HEK293 (cell line): ENCODE measurements around the gene FLYWCH1.

Experiments used
- CTCF ChIA-PET: fragments of 350-600 bp; formaldehyde crosslinking; extraction: SDS; loops from one replicate; lab custom pipeline; 2021; ENCODE audit warnings: antibody characterized with exemption; lab: Yijun Ruan, JAX
- POLR2A ChIA-PET: fragments of 300-600 bp; formaldehyde crosslinking; extraction: SDS; loops from one replicate; lab custom pipeline; 2020; ENCODE audit warnings: antibody characterized with exemption, inconsistent platforms; lab: Yijun Ruan, JAX
- H3K27ac ChIP-seq: fragments of 200-500 bp; sonication (Bioruptor generic); 2 replicates; pipeline ENCODE4 v1.5.1; 2014; ENCODE audit warnings: low read depth, low read length, control low read depth, inconsistent platforms; ENCODE audit errors: extremely low read depth
- H3K36me3 ChIP-seq, 2 experiments: fragments of 200-500 bp in 1 of 2; sonication (Bioruptor generic) in 1 of 2; 1 replicate in 1 of 2; 2 replicates in 1 of 2; pipeline ENCODE4 v1.5.1; 2014 to 2017; ENCODE audit warnings: inconsistent platforms in 2 of 2, low read length in 2 of 2; ENCODE audit not compliant: control insufficient read depth in 2 of 2, insufficient read depth in 1 of 2
- H3K4me1 ChIP-seq: fragments of 200-500 bp; sonication (Bioruptor generic); 2 replicates; pipeline ENCODE4 v1.5.1; 2014; ENCODE audit warnings: mild to moderate bottlenecking, low read length, inconsistent platforms; ENCODE audit not compliant: control insufficient read depth, insufficient read depth
- H3K4me3 ChIP-seq: 2 replicates; pipeline ENCODE4 v1.5.1; 2011; ENCODE audit warnings: low read depth, mild to moderate bottlenecking, control low read depth, low read length, moderate library complexity
- H3K9me3 ChIP-seq: fragments of 200-500 bp; sonication (Bioruptor generic); 2 replicates; pipeline ENCODE4 v1.5.1; 2014; ENCODE audit warnings: low read depth, low read length, inconsistent platforms; ENCODE audit not compliant: control insufficient read depth, insufficient read depth
- ELK4 ChIP-seq: IDR thresholded peaks from 2 replicates; pipeline ENCODE4 v1.6.1; 2011; ENCODE audit warnings: mild to moderate bottlenecking, low read depth, low read length, borderline replicate concordance
- GLIS1 ChIP-seq: fragments of 450-650 bp; formaldehyde crosslinking; IDR thresholded peaks from 2 replicates; pipeline ENCODE4 v1.5.1; 2016; ENCODE audit warnings: missing biosample characterization, missing genetic modification characterization
- KLF8 ChIP-seq: fragments of 450-650 bp; formaldehyde crosslinking; IDR thresholded peaks from 2 replicates; pipeline ENCODE4 v1.5.1; 2016; ENCODE audit warnings: missing biosample characterization, missing genetic modification characterization
- OVOL3 ChIP-seq: fragments of 450-650 bp; formaldehyde crosslinking; IDR thresholded peaks from 2 replicates; pipeline ENCODE4 v1.5.1; 2016; ENCODE audit warnings: missing biosample characterization, missing genetic modification characterization
- SP2 ChIP-seq: fragments of 450-650 bp; formaldehyde crosslinking; IDR thresholded peaks from 2 replicates; pipeline ENCODE4 v1.5.1; 2016; ENCODE audit warnings: missing biosample characterization, missing genetic modification characterization
- TCF7L2 ChIP-seq: IDR thresholded peaks from 2 replicates; pipeline ENCODE4 v1.6.1; 2011; ENCODE audit warnings: low read depth, mild to moderate bottlenecking, inconsistent platforms, low read length, moderate library complexity, borderline replicate concordance
- ZBTB21 ChIP-seq: fragments of 450-650 bp; formaldehyde crosslinking; IDR thresholded peaks from 2 replicates; pipeline ENCODE4 v1.5.1; 2017; ENCODE audit warnings: missing biosample characterization, missing genetic modification characterization
- ZFHX2 ChIP-seq: fragments of 450-650 bp; formaldehyde crosslinking; conservative IDR thresholded peaks from 2 replicates; pipeline ENCODE4 v1.5.1; 2016; ENCODE audit warnings: missing biosample characterization, missing genetic modification characterization
- ZNF132 ChIP-seq: fragments of 450-650 bp; formaldehyde crosslinking; IDR thresholded peaks from 2 replicates; pipeline ENCODE4 v1.5.1; 2017; ENCODE audit warnings: missing biosample characterization, missing genetic modification characterization, borderline replicate concordance
- ZNF175 ChIP-seq: fragments of 450-650 bp; formaldehyde crosslinking; IDR thresholded peaks from 2 replicates; pipeline ENCODE4 v1.5.1; 2016; ENCODE audit warnings: missing biosample characterization, missing genetic modification characterization
- ZNF19 ChIP-seq: fragments of 450-650 bp; formaldehyde crosslinking; IDR thresholded peaks from 2 replicates; pipeline ENCODE4; 2016; ENCODE audit warnings: missing biosample characterization, missing genetic modification characterization, low read depth
- ZNF23 ChIP-seq: fragments of 450-650 bp; formaldehyde crosslinking; IDR thresholded peaks from 2 replicates; pipeline ENCODE4 v1.5.1; 2016; ENCODE audit warnings: missing biosample characterization, missing genetic modification characterization, borderline replicate concordance
- ZNF335 ChIP-seq: fragments of 450-650 bp; formaldehyde crosslinking; conservative IDR thresholded peaks from 2 replicates; pipeline ENCODE4 v1.5.1; 2016; ENCODE audit warnings: missing biosample characterization, missing genetic modification characterization
- ZNF362 ChIP-seq: fragments of 450-650 bp; formaldehyde crosslinking; IDR thresholded peaks from 2 replicates; pipeline ENCODE4 v1.5.1; 2016; ENCODE audit warnings: missing biosample characterization, missing genetic modification characterization
- ZNF391 ChIP-seq: fragments of 450-650 bp; formaldehyde crosslinking; IDR thresholded peaks from 2 replicates; pipeline ENCODE4 v1.5.1; 2016; ENCODE audit warnings: low read depth, missing biosample characterization, missing genetic modification characterization, borderline replicate concordance
- ZNF530 ChIP-seq: fragments of 450-650 bp; formaldehyde crosslinking; IDR thresholded peaks from 2 replicates; pipeline ENCODE4 v1.5.1; 2016; ENCODE audit warnings: low read depth, missing biosample characterization, missing genetic modification characterization
- ZNF544 ChIP-seq: fragments of 450-650 bp; formaldehyde crosslinking; IDR thresholded peaks from 2 replicates; pipeline ENCODE4 v1.5.0; 2017; ENCODE audit warnings: missing biosample characterization, missing genetic modification characterization
- ZNF548 ChIP-seq: fragments of 450-650 bp; formaldehyde crosslinking; IDR thresholded peaks from 2 replicates; pipeline ENCODE4 v1.5.1; 2016; ENCODE audit warnings: missing biosample characterization, missing genetic modification characterization
- ZNF549 ChIP-seq: fragments of 450-650 bp; IDR thresholded peaks from 2 replicates; pipeline ENCODE4 v1.5.1; 2018; ENCODE audit warnings: missing biosample characterization, missing genetic modification characterization, mild to moderate bottlenecking, inconsistent platforms, moderate library complexity
- ZNF585B ChIP-seq: fragments of 450-650 bp; formaldehyde crosslinking; IDR thresholded peaks from 2 replicates; pipeline ENCODE4 v1.5.1; 2016; ENCODE audit warnings: missing biosample characterization, missing genetic modification characterization
- ZNF600 ChIP-seq: fragments of 450-650 bp; formaldehyde crosslinking; IDR thresholded peaks from 2 replicates; pipeline ENCODE4 v1.5.1; 2016; ENCODE audit warnings: missing biosample characterization, missing genetic modification characterization
- ZNF610 ChIP-seq: fragments of 450-650 bp; formaldehyde crosslinking; IDR thresholded peaks from 2 replicates; pipeline ENCODE4 v1.5.1; 2016; ENCODE audit warnings: missing biosample characterization, missing genetic modification characterization, borderline replicate concordance
- ZNF626 ChIP-seq: fragments of 450-650 bp; sonication (Bioruptor Pico); formaldehyde crosslinking; IDR thresholded peaks from 2 replicates; pipeline ENCODE4 v1.5.1; 2018; ENCODE audit warnings: missing biosample characterization, missing genetic modification characterization, inconsistent platforms
- ZNF677 ChIP-seq: fragments of 450-650 bp; IDR thresholded peaks from 2 replicates; pipeline ENCODE4 v1.5.0; 2018; ENCODE audit warnings: missing biosample characterization, mild to moderate bottlenecking, missing genetic modification characterization, moderate library complexity
- ZNF777 ChIP-seq: fragments of 450-650 bp; formaldehyde crosslinking; IDR thresholded peaks from 2 replicates; pipeline ENCODE4 v1.5.1; 2017; ENCODE audit warnings: missing biosample characterization, missing genetic modification characterization, borderline replicate concordance
- ZSCAN16 ChIP-seq: fragments of 450-650 bp; formaldehyde crosslinking; IDR thresholded peaks from 2 replicates; pipeline ENCODE4 v1.5.1; 2016; ENCODE audit warnings: missing biosample characterization, missing genetic modification characterization
- ZXDB ChIP-seq: fragments of 450-650 bp; formaldehyde crosslinking; IDR thresholded peaks from 2 replicates; pipeline ENCODE4 v1.5.1; 2016; ENCODE audit warnings: missing biosample characterization, missing genetic modification characterization

The FLYWCH1 gene

GRCh38 chr16:2934450-2934849, 22.7 kb downstream of the FLYWCH1 start:
- POLR2A ChIA-PET = no interaction called here
- H3K4me1 ChIP-seq = no peaks in the 10 kb centered on the region
- H3K27ac ChIP-seq = no peak overlapping the region
- peaks cover 4 to 77% of the 10 kb centered on the region in 2 experiments; a peak in 2 of 3 replicates for H3K36me3 ChIP-seq
- CTCF ChIA-PET = interaction anchor here (0.6 to 1.1 kb wide), 2 partner anchors 15 to 738 kb away, joined by 3 to 4 read pairs; no protein-coding TSS in a partner anchor
- TF ChIP-seq TCF7L2 = no peak
- peak; percentile 72 for TF ChIP-seq ZNF600 (tag by site-specific recombination)
- H3K9me3 ChIP-seq = no peaks in the 10 kb centered on the region
- no peak overlapping the region for H3K4me3 ChIP-seq

GRCh38 chr16:2936436-2937011, 24.8 kb downstream of the FLYWCH1 start:
- H3K4me3 ChIP-seq = no peak overlapping the region
- no peak for TF ChIP-seq ZNF530 (tag by site-specific recombination)
- no peak for TF ChIP-seq ZNF677
- TF ChIP-seq OVOL3 = no peak
- no peak for TF ChIP-seq ZNF391 (tag by site-specific recombination)
- no peak for TF ChIP-seq ZNF549 (tag by site-specific recombination)
- no peak for TF ChIP-seq ZNF175 (tag by site-specific recombination)
- TF ChIP-seq TCF7L2 = no peak
- TF ChIP-seq ZSCAN16 (tag by site-specific recombination) = no peak
- no peak for TF ChIP-seq ZNF23
- TF ChIP-seq ZNF362 (tag by site-specific recombination) = no peak
- TF ChIP-seq ZXDB (tag by site-specific recombination) = no peak
- TF ChIP-seq KLF8 (tag by site-specific recombination) = no peak
- TF ChIP-seq ZNF610 (tag by site-specific recombination) = no peak
- no peak for TF ChIP-seq ZNF544
- no peak for TF ChIP-seq ZNF548 (tag by site-specific recombination)
- no peak overlapping the region for H3K27ac ChIP-seq
- H3K4me1 ChIP-seq = no peaks in the 10 kb centered on the region
- H3K9me3 ChIP-seq = no peaks in the 10 kb centered on the region
- POLR2A ChIA-PET = no interaction called here
- CTCF ChIA-PET = interaction anchor here (0.7 kb wide), 1 partner anchor 18 kb away, joined by 3 read pairs; no protein-coding TSS in a partner anchor
- peaks cover 6 to 80% of the 10 kb centered on the region in 2 experiments; a peak in 2 of 3 replicates for H3K36me3 ChIP-seq

- Histone ChIP-seq H3K36me3 (peaks cover 6 to 83% of the 10 kb centered on the region in 2 experiments; a peak in 2 of 3 replicates), H3K4me3 (no peak overlapping the region), H3K9me3 (no peaks in the 10 kb centered on the region)
- TF ChIP-seq ZNF335 (tag by site-specific recombination) (no peak), ZNF585B (tag by site-specific recombination) (no peak)
- TF ChIP-seq, all 188 proteins: peak for 0
- no peaks in the 10 kb centered on the region for H3K4me1 ChIP-seq
- ChIA-PET POLR2A (interaction anchor here (0.6 kb wide), 1 partner anchor 9 kb away, joined by 7 read pairs; no protein-coding TSS in a partner anchor), CTCF (interaction anchor here (0.7 to 3.8 kb wide), 2 partner anchors 10 to 585 kb away, joined by 3 to 20 read pairs; no protein-coding TSS in a partner anchor)
- H3K27ac ChIP-seq = no peak overlapping the region
Measured at GRCh38 chr16:2937170-2937569, 25.4 kb downstream of the FLYWCH1 start.

- Histone ChIP-seq H3K36me3 (peaks cover 11 to 86% of the 10 kb centered on the region in 2 experiments; a peak in 2 of 3 replicates), H3K9me3 (no peaks in the 10 kb centered on the region), H3K4me1 (no peaks in the 10 kb centered on the region), H3K4me3 (no peak overlapping the region), H3K27ac (no peak overlapping the region)
- ChIA-PET CTCF (interaction anchor here (0.6 to 3.8 kb wide), 2 partner anchors 11 to 23 kb away, joined by 3 to 20 read pairs; no protein-coding TSS in a partner anchor), POLR2A (no interaction called here)
- TF ChIP-seq ZFHX2 (tag by site-specific recombination) (no peak), ELK4 (no peak), GLIS1 (tag by site-specific recombination) (no peak), ZNF777 (tag by site-specific recombination) (no peak), ZNF132 (tag by site-specific recombination) (no peak), ZBTB21 (no peak), SP2 (no peak), ZNF626 (tag by site-specific recombination) (no peak), OVOL3 (no peak), ZNF19 (no peak)
Measured at GRCh38 chr16:2938206-2938605, 26.5 kb downstream of the FLYWCH1 start.
